K562 (cell line): ENCODE results near the gene CHRDL2. TPM values are rescaled to one million over a fixed set of nuclear protein-coding genes. Genes with fewer than 3 reads are reported as not detected.

Experiments used
- ATAC-seq: fragments of 200-7000 bp; cut with Tn5 transposase; 3 replicates; pipeline ENCODE4 v1.9.1; 2020; ENCODE audit warnings: moderate library complexity
- BruUV-seq: library from RNA; stranded (reverse); fragments of 400-500 nt; replicated peaks from 2 replicates; lab custom pipeline; 2021; lab: Mats Ljungman, UMichigan
- CTCF ChIA-PET: fragments of 300-600 bp; formaldehyde crosslinking; extraction: SDS; loops from one replicate; lab custom pipeline; 2021; ENCODE audit warnings: low intra/inter-chr PET ratio; lab: Yijun Ruan, JAX
- POLR2A ChIA-PET: fragments of 300-600, 350-650 bp; sonication (Branson Sonifier 250); formaldehyde crosslinking; extraction: SDS; loops from one replicate; lab custom pipeline; 2021; ENCODE audit warnings: antibody characterized with exemption, inconsistent platforms; lab: Yijun Ruan, JAX
- DNase-seq, 4 experiments: peaks; one replicate each; pipeline versions ENCODE4 v3.0.0 to v3.0.0-alpha.2; 2011 to 2018; ENCODE audit warnings: low spot score in 3 of 4, mixed read lengths in 3 of 4; ENCODE audit errors: extremely low read depth in 1 of 4
- FAIRE-seq: peaks from 2 replicates; lab custom pipeline; 2011; peaks lifted over from hg19 to GRCh38; lab: Jason Lieb, UNC
- H2AFZ ChIP-seq: 2 replicates; pipeline ENCODE4 v1.6.0; 2011; ENCODE audit warnings: low read depth, low read length, control low read depth, inconsistent platforms
- H3K27ac ChIP-seq: fragments of 200-600 bp; 3 replicates; pipeline ENCODE4 v1.8.0; 2011; ENCODE audit warnings: low read depth, mild to moderate bottlenecking, control low read depth, inconsistent platforms, low read length, moderate library complexity, mixed read lengths; ENCODE audit errors: extremely low read depth
- H3K27me3 ChIP-seq, 2 experiments: fragments of 300-600 bp in 1 of 2; 2 replicates in 1 of 2; 3 replicates in 1 of 2; pipeline versions ENCODE4 v1.6.0 to v1.8.0; 2011; ENCODE audit warnings: inconsistent platforms in 2 of 2, low read length in 2 of 2, mild to moderate bottlenecking in 1 of 2, mixed read lengths in 1 of 2, moderate library complexity in 1 of 2; ENCODE audit not compliant: control insufficient read depth in 2 of 2, insufficient read depth in 2 of 2
- H3K36me3 ChIP-seq: fragments of 300-600 bp; 3 replicates; pipeline ENCODE4 v1.8.0; 2011; ENCODE audit warnings: mild to moderate bottlenecking, low read length, inconsistent platforms; ENCODE audit not compliant: control insufficient read depth, insufficient read depth
- H3K4me1 ChIP-seq, 2 experiments: fragments of 200-600 bp in 1 of 2; replicated peaks in 1 of 2; 2 replicates in 1 of 2; 3 replicates in 1 of 2; pipeline versions ENCODE4 v1.5.1 to v1.8.0; 2011; ENCODE audit warnings: inconsistent platforms in 2 of 2, low read length in 2 of 2, mild to moderate bottlenecking in 1 of 2, mixed read lengths in 1 of 2, moderate library complexity in 1 of 2; ENCODE audit not compliant: control insufficient read depth in 2 of 2, insufficient read depth in 2 of 2
- H3K4me2 ChIP-seq: 2 replicates; pipeline ENCODE4 v1.6.1; 2011; ENCODE audit warnings: low read length, control low read depth, inconsistent platforms, mixed read lengths; ENCODE audit not compliant: insufficient read depth
- H3K4me3 ChIP-seq: fragments of 200-600 bp; sonication (generic), shearing (Covaris generic); 2 replicates; pipeline ENCODE4 v1.5.1; 2016; ENCODE audit warnings: control low read depth, inconsistent platforms
- H3K79me2 ChIP-seq: fragments of 200-600 bp; 3 replicates; pipeline ENCODE4 v1.8.0; 2011; ENCODE audit warnings: low read length, inconsistent platforms; ENCODE audit not compliant: control insufficient read depth, insufficient read depth
- H3K9ac ChIP-seq, 2 experiments: 2 replicates each; pipeline versions ENCODE4 v1.6.0 to v1.6.1; 2011; ENCODE audit warnings: low read depth in 2 of 2, low read length in 2 of 2, control low read depth in 1 of 2, inconsistent platforms in 1 of 2, mild to moderate bottlenecking in 1 of 2, mixed read lengths in 1 of 2; ENCODE audit not compliant: insufficient read depth in 1 of 2
- H3K9me1 ChIP-seq: one replicate; pipeline ENCODE4 v1.6.0; 2011; ENCODE audit warnings: inconsistent platforms, mild to moderate bottlenecking, low read length, moderate library complexity; ENCODE audit not compliant: control insufficient read depth, insufficient read depth
- H3K9me3 ChIP-seq: replicated peaks from 2 replicates; pipeline ENCODE4 v1.5.1; 2011; ENCODE audit warnings: low read depth, low read length, inconsistent platforms; ENCODE audit not compliant: control insufficient read depth, insufficient read depth
- H4K20me1 ChIP-seq: replicated peaks from 2 replicates; pipeline ENCODE4 v1.6.1; 2011; ENCODE audit warnings: low read length, inconsistent platforms, mixed read lengths; ENCODE audit not compliant: control insufficient read depth, insufficient read depth
- CREB1 ChIP-seq, 2 experiments: sonication (generic) in 1 of 2; formaldehyde crosslinking in 1 of 2; IDR thresholded peaks; 2 replicates each; pipeline versions ENCODE4 v1.6.1 to v1.8.0; 2012 to 2022; ENCODE audit warnings: inconsistent platforms in 1 of 2, mild to moderate bottlenecking in 1 of 2, missing genetic modification reagents in 1 of 2, moderate library complexity in 1 of 2
- ZNF224 ChIP-seq: sonication (generic); formaldehyde crosslinking; IDR thresholded peaks from 2 replicates; pipeline ENCODE4 v1.8.0; 2022; ENCODE audit warnings: mild to moderate bottlenecking, missing genetic modification reagents
- WGBS: fragments of 100-300 bp; shearing (Covaris generic); methylation state at CpG from one replicate; pipeline ENCODE4 v1.1.6; 2016; ENCODE audit warnings: low coverage, mixed read lengths; ENCODE audit not compliant: insufficient coverage; ENCODE audit errors: missing lambda C conversion rate; 5-methylcytosine and 5-hydroxymethylcytosine counted together
- in situ Hi-C: fragments of 300-500 bp; cut with MboI; formaldehyde crosslinking; loops from 4 replicates; pipeline ENCODE4 v1.15.0; 2018; ENCODE audit warnings: inconsistent platforms, mixed read lengths
- intact Hi-C: fragments of 100-400 bp; cut with micrococcal nuclease; formaldehyde crosslinking; loops from 2 replicates; pipeline ENCODE4 v1.14.2; 2022
- polyA plus RNA-seq, 8 experiments: library from polyadenylated mRNA; depleted of rRNA in 4 of 8; stranded (reverse) in 5 of 8; unstranded in 3 of 8; fragments of >200 nt; fragmentation: Nextera tagmentation in 2 of 8; fragmentation: Illumina TruSeq in 1 of 8; extraction: Ambion mirVana in 2 of 8; extraction: Trizol in 1 of 8; gene quantifications; 2 replicates each; pipeline versions ENCODE4 v1.2.1 to v1.2.3, GENCODE V29; 2011 to 2014; ENCODE audit warnings: inconsistent platforms in 1 of 8, missing spikeins in 1 of 8
- total RNA-seq, 7 experiments: library from RNA; depleted of rRNA in 6 of 7; stranded (reverse); fragments of >200 nt in 6 of 7; fragmentation: Illumina TruSeq in 2 of 7; extraction: Trizol in 2 of 7; gene quantifications; 2 replicates each; pipeline versions ENCODE4 v1.2.1 to v1.2.3, GENCODE V29; 2011 to 2021; ENCODE audit warnings: low replicate concordance in 1 of 7
- TF ChIP-seq, protein P1 (sequence below): sonication (generic); formaldehyde crosslinking; IDR thresholded peaks from 2 replicates; pipeline ENCODE4 v1.9.0; 2022; ENCODE audit warnings: mild to moderate bottlenecking, missing genetic modification reagents
- TF ChIP-seq, protein P2 (sequence below): fragments of 450-650 bp; IDR thresholded peaks from 2 replicates; pipeline ENCODE4 v1.6.1; 2016; ENCODE audit warnings: missing biosample characterization, missing genetic modification characterization

The CHRDL2 gene
- total and polyA plus RNA-seq, 9 of the 15 experiments (the other 6 are each of a cell fraction or from before 2014, with no cell fraction given) = not detected

DNA sequence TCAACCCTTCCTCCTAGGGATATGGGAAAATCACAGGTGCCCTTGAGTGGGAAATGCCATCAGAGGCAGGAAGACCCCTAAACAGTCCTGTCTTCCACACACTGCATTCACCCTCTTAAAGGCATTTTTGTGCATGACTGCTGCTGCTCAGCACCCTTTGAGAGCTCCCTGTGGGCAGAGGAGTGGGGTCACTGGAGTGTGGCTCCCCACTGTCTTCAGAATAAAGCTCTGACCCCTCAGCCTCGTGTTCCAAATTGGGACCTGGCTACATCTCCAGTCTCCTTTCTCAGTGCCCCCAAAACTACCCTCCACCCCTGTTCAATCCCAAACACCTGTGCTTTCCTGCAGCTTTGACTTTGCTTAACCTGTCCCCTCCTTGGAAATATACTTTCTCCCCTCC is 46.6 kb downstream of the CHRDL2 start:
- Histone ChIP-seq H3K36me3 (no peaks in the 10 kb centered on the region), H3K79me2 (no peaks in the 10 kb centered on the region), H3K4me3 (no peak overlapping the region), H3K27ac (no peak overlapping the region), H3K9me3 (no peaks in the 10 kb centered on the region), H3K4me1 (peaks cover 0 to 4% of the 10 kb centered on the region in 2 experiments; a peak in 2 of 5 replicates), H3K27me3 (no peaks in the 10 kb centered on the region), H3K4me2 (no peak overlapping the region), H2AFZ (no peak overlapping the region), H3K9me1 (no peaks in the 10 kb centered on the region), H3K9ac (no peak overlapping the region), H4K20me1 (no peaks in the 10 kb centered on the region)
- TF ChIP-seq, protein P1, sequence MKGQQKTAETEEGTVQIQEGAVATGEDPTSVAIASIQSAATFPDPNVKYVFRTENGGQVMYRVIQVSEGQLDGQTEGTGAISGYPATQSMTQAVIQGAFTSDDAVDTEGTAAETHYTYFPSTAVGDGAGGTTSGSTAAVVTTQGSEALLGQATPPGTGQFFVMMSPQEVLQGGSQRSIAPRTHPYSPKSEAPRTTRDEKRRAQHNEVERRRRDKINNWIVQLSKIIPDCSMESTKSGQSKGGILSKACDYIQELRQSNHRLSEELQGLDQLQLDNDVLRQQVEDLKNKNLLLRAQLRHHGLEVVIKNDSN (CRISPR knock-in tag) = no peak
- TF ChIP-seq ZNF224 (CRISPR knock-in tag) = no peak
- TF ChIP-seq, protein P2, sequence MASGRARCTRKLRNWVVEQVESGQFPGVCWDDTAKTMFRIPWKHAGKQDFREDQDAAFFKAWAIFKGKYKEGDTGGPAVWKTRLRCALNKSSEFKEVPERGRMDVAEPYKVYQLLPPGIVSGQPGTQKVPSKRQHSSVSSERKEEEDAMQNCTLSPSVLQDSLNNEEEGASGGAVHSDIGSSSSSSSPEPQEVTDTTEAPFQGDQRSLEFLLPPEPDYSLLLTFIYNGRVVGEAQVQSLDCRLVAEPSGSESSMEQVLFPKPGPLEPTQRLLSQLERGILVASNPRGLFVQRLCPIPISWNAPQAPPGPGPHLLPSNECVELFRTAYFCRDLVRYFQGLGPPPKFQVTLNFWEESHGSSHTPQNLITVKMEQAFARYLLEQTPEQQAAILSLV (tag) = no peak
- no peak for TF ChIP-seq CREB1 (IDR thresholded peaks at IDR 0.05)
- no peak for TF ChIP-seq CREB1 (CRISPR knock-in tag; IDR thresholded peaks at IDR 0.05)
- WGBS = 23% methylated on average over 1 of the region's 1 CpG
- FAIRE-seq (no peak), ATAC-seq (no peak), DNase-seq (no peak)
- in situ Hi-C loops (loop anchor here (5.0 kb wide), 1 partner anchor 52 kb away; no protein-coding TSS in a partner anchor), intact Hi-C loops (no loop called here)
- BruUV-seq = no TSS peak
- POLR2A ChIA-PET = interaction anchor here (0.6 to 2.0 kb wide), 2 partner anchors 8 to 9 kb away, joined by 3 to 6 read pairs; no protein-coding TSS in a partner anchor
- CTCF ChIA-PET = no interaction called here
